CD4-positive, alpha-beta T cell (primary cell): ENCODE measurements around the gene MEST. TPM values are rescaled to one million over a fixed set of nuclear protein-coding genes. Genes with fewer than 3 reads are reported as not detected.

ENCODE experiments used
- ATAC-seq: fragments of 200-7000 bp; cut with Tn5 transposase; one replicate; pipeline ENCODE4 v1.10.0; 2022; ENCODE audit warnings: mild to moderate bottlenecking; ENCODE audit not compliant: poor library complexity
- CTCF ChIA-PET: fragments of 350-600 bp; sonication (Branson Sonifier 250); formaldehyde crosslinking; loops from one replicate; lab custom pipeline; 2021; ENCODE audit warnings: antibody characterized with exemption, inconsistent platforms; lab: Charles Lee
- POLR2A ChIA-PET: fragments of 350-600 bp; sonication (Branson Sonifier 250); formaldehyde crosslinking; loops from one replicate; lab custom pipeline; 2021; ENCODE audit warnings: antibody characterized with exemption, inconsistent platforms; lab: Charles Lee
- DNase-seq, 14 experiments: peaks; one replicate each; pipeline ENCODE4 v3.0.0-alpha.2; 2013 to 2020; ENCODE audit warnings: mixed read lengths in 2 of 14
- H3K27ac ChIP-seq, 2 donors: one replicate each; pipeline versions ENCODE4 v1.5.1 to v1.7.0; 2013; ENCODE audit warnings: low read length in 2 of 2, low read depth in 1 of 2, mild to moderate bottlenecking in 1 of 2
- H3K27me3 ChIP-seq, 2 experiments: 1 replicate in 1 of 2; 2 replicates in 1 of 2; pipeline versions ENCODE4 v1.6.1 to v1.7.0; 2013; ENCODE audit warnings: low read length in 2 of 2, control low read depth in 1 of 2, mild to moderate bottlenecking in 1 of 2, moderate library complexity in 1 of 2; ENCODE audit not compliant: insufficient read depth in 2 of 2, control insufficient read depth in 1 of 2
- H3K36me3 ChIP-seq: one replicate; pipeline ENCODE4 v1.6.1; 2013; ENCODE audit warnings: low read length, control low read depth; ENCODE audit not compliant: insufficient read depth
- H3K4me1 ChIP-seq: one replicate; pipeline ENCODE4 v1.6.1; 2013; ENCODE audit warnings: low read length, control low read depth; ENCODE audit not compliant: insufficient read depth
- H3K4me3 ChIP-seq: one replicate; pipeline ENCODE4 v1.5.1; 2013; ENCODE audit warnings: mild to moderate bottlenecking, low read length, moderate library complexity
- H3K9me3 ChIP-seq, 2 experiments: 1 replicate in 1 of 2; 2 replicates in 1 of 2; pipeline versions ENCODE4 v1.6.1 to v1.7.0; 2013; ENCODE audit warnings: low read length in 2 of 2, mild to moderate bottlenecking in 2 of 2, control low read depth in 1 of 2, moderate library complexity in 1 of 2; ENCODE audit not compliant: control insufficient read depth in 1 of 2, insufficient read depth in 1 of 2
- H3K27ac Mint-ChIP-seq: one replicate; pipeline ENCODE4 v1.8.0; 2020; ENCODE audit warnings: mixed read lengths
- H3K27me3 Mint-ChIP-seq: one replicate; pipeline ENCODE4 v1.8.0; 2021; ENCODE audit warnings: mixed read lengths
- H3K36me3 Mint-ChIP-seq: one replicate; pipeline ENCODE4 v1.8.0; 2021; ENCODE audit warnings: low read depth, mixed read lengths
- H3K4me1 Mint-ChIP-seq: one replicate; pipeline ENCODE4 v1.8.0; 2021; ENCODE audit warnings: low read depth, mixed read lengths
- H3K4me3 Mint-ChIP-seq: one replicate; pipeline ENCODE4 v1.8.0; 2020; ENCODE audit warnings: mild to moderate bottlenecking, mixed read lengths
- H3K9me3 Mint-ChIP-seq: one replicate; pipeline ENCODE4 v1.8.0; 2020; ENCODE audit warnings: mixed read lengths
- CTCF ChIP-seq: fragments of 200-600 bp; IDR thresholded peaks from one replicate; pipeline ENCODE4 v1.8.0; 2022; ENCODE audit warnings: antibody characterized with exemption, mild to moderate bottlenecking
- intact Hi-C, 2 experiments: fragments of 100-400 bp; cut with DNase I in 1 of 2; cut with micrococcal nuclease in 1 of 2; formaldehyde crosslinking; loops; one replicate each; pipeline versions ENCODE4 v1.15.1 to v1.9.0; 2023 to 2025; cut with DNase I, micrococcal nuclease
- polyA plus RNA-seq, 2 donors: library from polyadenylated mRNA; unstranded; fragments of 120-200 nt; gene quantifications; one replicate each; pipeline ENCODE4 v1.2.1, GENCODE V29; 2013
- total RNA-seq, 174 experiments: library from RNA in 2 of 174; stranded (reverse) in 2 of 174; gene quantifications; one replicate each; pipeline ENCODE4 v1.2.3 and lab custom pipeline; 2021 to 2026

The MEST gene
- 1 to 10 TPM; 2.7 to 2.9 TPM for total RNA-seq
- polyA plus RNA-seq (2013, experiment 1 of 2) = 3.5 TPM
- 27.3 TPM for polyA plus RNA-seq (2013, experiment 2 of 2)
- total RNA-seq (lab: John Stamatoyannopoulos, UW) = 1.4 to 17.3 (median 3.6) reads per million in 172 experiments

- Mint-ChIP-seq H3K27ac (no peak within 1 kb of the TSS), H3K9me3 (no peaks in the 10 kb centered on the region), H3K4me3 (peak within 1 kb of the TSS; percentile 69), H3K27me3 (peaks cover 66% of the 10 kb centered on the region), H3K4me1 (peaks cover 20% of the 10 kb centered on the region), H3K36me3 (no peaks in the 10 kb centered on the region)
- peaks cover 0 to 24% of the 10 kb centered on the region in 2 experiments for H3K9me3 ChIP-seq
- H3K36me3 ChIP-seq = no peaks in the 10 kb centered on the region
- ATAC-seq (peak; percentile 29), DNase-seq (peak in 3 of 14 experiments; percentile 1 to 21 (median 10))
- intact Hi-C loops = loop anchor here in 1 of 2 experiments (5.0 kb wide), 1 partner anchor 420 kb away; the partner anchor contains the start of gene KLHDC10
- peak within 1 kb of the TSS; percentile 19 for H3K4me3 ChIP-seq
- TF ChIP-seq CTCF = no peak
- H3K4me1 ChIP-seq = peaks cover 27% of the 10 kb centered on the region
- H3K27ac ChIP-seq = no peak within 1 kb of the TSS
- H3K27me3 ChIP-seq = peaks cover 25 to 26% of the 10 kb centered on the region in 2 experiments
- ChIA-PET POLR2A (no interaction called here), CTCF (no interaction called here)
These were observed at the start of gene MEST for GRCh38 chr7:130491841-130492522. Gene MEST, plus strand, starts transcription at chr7:130492085. Its CDS starts 229 bp downstream, at chr7:130492314.

GRCh38 chr7:130442601-130443000 is 49.3 kb upstream of the MEST start:
- H3K27ac Mint-ChIP-seq = no peak overlapping the region
- Histone ChIP-seq H3K36me3 (no peaks in the 10 kb centered on the region), H3K27ac (no peak overlapping the region), H3K4me3 (no peak overlapping the region), H3K4me1 (peaks cover 13% of the 10 kb centered on the region), H3K9me3 (no peaks in the 10 kb centered on the region), H3K27me3 (no peaks in the 10 kb centered on the region)
- ChIA-PET POLR2A (interaction anchor here (1.0 kb wide), 1 partner anchor 55 kb away, joined by 3 read pairs; no protein-coding TSS in a partner anchor), CTCF (no interaction called here)
- no peaks in the 10 kb centered on the region for H3K9me3 Mint-ChIP-seq
- H3K4me1 Mint-ChIP-seq = peaks cover 45% of the 10 kb centered on the region
- H3K27me3 Mint-ChIP-seq = no peaks in the 10 kb centered on the region
- peaks cover 6% of the 10 kb centered on the region for H3K36me3 Mint-ChIP-seq
- H3K4me3 Mint-ChIP-seq = peak overlapping the region; percentile 59
- ATAC-seq (no peak), DNase-seq (no peak)
- intact Hi-C loops = loop anchor here in 1 of 2 experiments (5.0 kb wide), 3 partner anchors 225 to 495 kb away; partner anchors contain the start of genes COPG2, SSMEM1 and TMEM209
- TF ChIP-seq CTCF = no peak

GRCh38 chr7:130444234-130444633 is 47.7 kb upstream of the MEST start:
- no peak overlapping the region for H3K27ac Mint-ChIP-seq
- intact Hi-C loops = loop anchor here in 1 of 2 experiments (5.0 kb wide), 3 partner anchors 223 to 497 kb away; partner anchors contain the start of genes COPG2, SSMEM1 and TMEM209

More at GRCh38 chr7:130444234-130444633, 47.7 kb upstream of the MEST start:
- no peaks in the 10 kb centered on the region for H3K27me3 ChIP-seq
- H3K4me1 Mint-ChIP-seq = peaks cover 38% of the 10 kb centered on the region
- no peak for DNase-seq
- TF ChIP-seq CTCF = no peak
- H3K27ac ChIP-seq = no peak overlapping the region
- H3K36me3 Mint-ChIP-seq = peaks cover 6% of the 10 kb centered on the region
- no peak overlapping the region for H3K4me3 ChIP-seq
- H3K4me1 ChIP-seq = peaks cover 13% of the 10 kb centered on the region
- H3K36me3 ChIP-seq = no peaks in the 10 kb centered on the region
- ChIA-PET CTCF (no interaction called here), POLR2A (no interaction called here)
- H3K9me3 ChIP-seq = no peaks in the 10 kb centered on the region
- H3K27me3 Mint-ChIP-seq = no peaks in the 10 kb centered on the region
- H3K4me3 Mint-ChIP-seq = no peak overlapping the region
- ATAC-seq = no peak
- H3K9me3 Mint-ChIP-seq = peaks cover 6% of the 10 kb centered on the region
